CD4-positive, CD25-positive, alpha-beta regulatory T cell (primary cell): ENCODE measurements around the gene LRMDA. TPM values are rescaled to one million over a fixed set of nuclear protein-coding genes. Genes with fewer than 3 reads are reported as not detected.

ENCODE experiments used
- ATAC-seq, 2 donors: fragments of 150-1000 bp; cut with Tn5 transposase; one replicate each; pipeline ENCODE4 v1.10.0; 2021; ENCODE audit warnings: low read depth in 2 of 2, moderate number of reproducible peaks in 2 of 2, moderate library complexity in 1 of 2
- DNase-seq, 3 donors: peaks; one replicate each; pipeline versions ENCODE4 v3.0.0 to v3.0.0-alpha.2; 2012 to 2022; ENCODE audit warnings: mixed read lengths in 1 of 3
- H3K27ac ChIP-seq: one replicate; pipeline ENCODE4 v1.7.0; 2013; ENCODE audit warnings: mild to moderate bottlenecking, low read length; ENCODE audit not compliant: insufficient read depth, poor library complexity, severe bottlenecking
- H3K27me3 ChIP-seq: one replicate; pipeline ENCODE4 v1.7.0; 2013; ENCODE audit warnings: low read length; ENCODE audit not compliant: control insufficient read depth, insufficient read depth
- H3K36me3 ChIP-seq: one replicate; pipeline ENCODE4 v1.7.0; 2013; ENCODE audit warnings: mild to moderate bottlenecking, low read length, moderate library complexity; ENCODE audit not compliant: control insufficient read depth, insufficient read depth
- H3K4me1 ChIP-seq: 2 replicates; pipeline ENCODE4 v1.7.0; 2013; ENCODE audit warnings: mild to moderate bottlenecking, low read length; ENCODE audit not compliant: insufficient read depth, control insufficient read depth, poor library complexity, severe bottlenecking
- H3K4me3 ChIP-seq: one replicate; pipeline ENCODE4 v1.7.0; 2013; ENCODE audit warnings: low read depth, mild to moderate bottlenecking, low read length, moderate library complexity
- H3K9me3 ChIP-seq, 2 experiments: 1 replicate in 1 of 2; 2 replicates in 1 of 2; pipeline ENCODE4 v1.7.0; 2013; ENCODE audit warnings: low read length in 2 of 2, mild to moderate bottlenecking in 1 of 2, moderate library complexity in 1 of 2; ENCODE audit not compliant: control insufficient read depth in 2 of 2
- H3K27ac Mint-ChIP-seq, 3 donors: one replicate each; pipeline ENCODE4 v1.8.0; 2020 to 2022; ENCODE audit warnings: mild to moderate bottlenecking in 3 of 3, mixed read lengths in 3 of 3, moderate library complexity in 2 of 3
- H3K27me3 Mint-ChIP-seq: one replicate; pipeline ENCODE4 v1.8.0; 2022; ENCODE audit warnings: mild to moderate bottlenecking, mixed read lengths
- H3K36me3 Mint-ChIP-seq: one replicate; pipeline ENCODE4 v1.8.0; 2020; ENCODE audit warnings: mixed read lengths
- H3K4me1 Mint-ChIP-seq, 4 donors: one replicate each; pipeline ENCODE4 v1.8.0; 2020 to 2022; ENCODE audit warnings: mixed read lengths in 4 of 4, mild to moderate bottlenecking in 1 of 4
- H3K4me3 Mint-ChIP-seq, 4 donors: one replicate each; pipeline ENCODE4 v1.8.0; 2020 to 2022; ENCODE audit warnings: mild to moderate bottlenecking in 4 of 4, mixed read lengths in 4 of 4, moderate library complexity in 3 of 4
- H3K9me3 Mint-ChIP-seq, 7 donors: one replicate each; pipeline ENCODE4 v1.8.0; 2020 to 2022; ENCODE audit warnings: mixed read lengths in 7 of 7, mild to moderate bottlenecking in 3 of 7, moderate library complexity in 2 of 7
- polyA plus RNA-seq, 4 donors: library from polyadenylated mRNA; unstranded; fragments of 300-500 nt; fragmentation: Illumina TruSeq; gene quantifications; one replicate each; pipeline ENCODE4 v1.2.3, GENCODE V29; 2021
- total RNA-seq: library from RNA; stranded (reverse); gene quantifications from one replicate; pipeline ENCODE4 v1.2.3, GENCODE V29; 2022

Gene LRMDA
- total and polyA plus RNA-seq, 5 donors from 2014 or later: 0.10 TPM; not detected in 4

- ATAC-seq: no peak
- DNase-seq: no peak
- no peaks in the 10 kb centered on the region for H3K27me3 Mint-ChIP-seq
- H3K9me3 Mint-ChIP-seq: peaks cover 2 to 42% (median 5%) of the 10 kb centered on the region in 7 donors
- Histone ChIP-seq H3K27ac (no peak overlapping the region), H3K36me3 (no peaks in the 10 kb centered on the region), H3K27me3 (no peaks in the 10 kb centered on the region), H3K4me3 (no peak overlapping the region), H3K4me1 (no peaks in the 10 kb centered on the region), H3K9me3 (no peaks in the 10 kb centered on the region)
- H3K36me3 Mint-ChIP-seq: no peaks in the 10 kb centered on the region
- H3K4me3 Mint-ChIP-seq: no peak overlapping the region
- H3K4me1 Mint-ChIP-seq: no peaks in the 10 kb centered on the region
- no peak overlapping the region for H3K27ac Mint-ChIP-seq
These were observed 1061.5 kb downstream of the LRMDA start for GRCh38 chr10:76492678-76493472.

GRCh38 chr10:76497666-76498065 is 1066.2 kb downstream of the LRMDA start:
- no peak overlapping the region for H3K4me3 Mint-ChIP-seq
- ATAC-seq: no peak

GRCh38 chr10:76504823-76505222 is 1073.4 kb downstream of the LRMDA start:
- no peak for DNase-seq
- no peaks in the 10 kb centered on the region for H3K27me3 ChIP-seq
- H3K36me3 ChIP-seq: no peaks in the 10 kb centered on the region
- ATAC-seq: no peak
- H3K27ac ChIP-seq: no peak overlapping the region
- H3K4me3 Mint-ChIP-seq: no peak overlapping the region
- H3K4me3 ChIP-seq: no peak overlapping the region
- H3K27me3 Mint-ChIP-seq: no peaks in the 10 kb centered on the region
- no peaks in the 10 kb centered on the region for H3K4me1 ChIP-seq
- no peak overlapping the region for H3K27ac Mint-ChIP-seq
- H3K9me3 Mint-ChIP-seq: peaks cover 2 to 37% (median 8%) of the 10 kb centered on the region in 7 donors
- H3K36me3 Mint-ChIP-seq: no peaks in the 10 kb centered on the region
- peaks cover 0 to 15% of the 10 kb centered on the region in 2 experiments for H3K9me3 ChIP-seq
- no peaks in the 10 kb centered on the region for H3K4me1 Mint-ChIP-seq

More at GRCh38 chr10:76497666-76498065, 1066.2 kb downstream of the LRMDA start:
- no peaks in the 10 kb centered on the region for H3K4me1 Mint-ChIP-seq
- no peaks in the 10 kb centered on the region for H3K27me3 Mint-ChIP-seq
- Histone ChIP-seq H3K4me3 (no peak overlapping the region), H3K27ac (no peak overlapping the region), H3K4me1 (no peaks in the 10 kb centered on the region), H3K36me3 (no peaks in the 10 kb centered on the region), H3K9me3 (no peaks in the 10 kb centered on the region), H3K27me3 (no peaks in the 10 kb centered on the region)
- peaks cover 2 to 15% (median 4%) of the 10 kb centered on the region in 7 donors for H3K9me3 Mint-ChIP-seq
- DNase-seq: no peak
- no peak overlapping the region for H3K27ac Mint-ChIP-seq
- no peaks in the 10 kb centered on the region for H3K36me3 Mint-ChIP-seq

GRCh38 chr10:76509446-76509845 is 1078.0 kb downstream of the LRMDA start:
- Mint-ChIP-seq H3K9me3 (peaks cover 2 to 29% (median 7%) of the 10 kb centered on the region in 7 donors), H3K4me1 (no peaks in the 10 kb centered on the region), H3K27me3 (no peaks in the 10 kb centered on the region), H3K27ac (no peak overlapping the region), H3K36me3 (no peaks in the 10 kb centered on the region), H3K4me3 (no peak overlapping the region)
- no peak overlapping the region for H3K27ac ChIP-seq
- no peaks in the 10 kb centered on the region for H3K27me3 ChIP-seq
- H3K36me3 ChIP-seq: no peaks in the 10 kb centered on the region
- H3K4me3 ChIP-seq: no peak overlapping the region
- H3K4me1 ChIP-seq: no peaks in the 10 kb centered on the region
- ATAC-seq: no peak
- peaks cover 0 to 15% of the 10 kb centered on the region in 2 experiments for H3K9me3 ChIP-seq
- no peak for DNase-seq

- H3K27me3 Mint-ChIP-seq: no peaks in the 10 kb centered on the region
These were observed 1082.9 kb downstream of the LRMDA start for GRCh38 chr10:76514321-76514720.

GRCh38 chr10:76514869-76515268 is 1083.4 kb downstream of the LRMDA start:
- ATAC-seq (no peak), DNase-seq (no peak)
- Mint-ChIP-seq H3K9me3 (peaks cover 0 to 5% (median 3%) of the 10 kb centered on the region in 7 donors), H3K27me3 (no peaks in the 10 kb centered on the region), H3K4me3 (no peak overlapping the region), H3K36me3 (no peaks in the 10 kb centered on the region), H3K4me1 (no peaks in the 10 kb centered on the region), H3K27ac (no peak overlapping the region)
- H3K4me3 ChIP-seq: no peak overlapping the region
- H3K36me3 ChIP-seq: no peaks in the 10 kb centered on the region
- no peak overlapping the region for H3K27ac ChIP-seq
- H3K9me3 ChIP-seq: no peaks in the 10 kb centered on the region
- H3K4me1 ChIP-seq: no peaks in the 10 kb centered on the region
- no peaks in the 10 kb centered on the region for H3K27me3 ChIP-seq

More at GRCh38 chr10:76514321-76514720, 1082.9 kb downstream of the LRMDA start:
- H3K36me3 ChIP-seq: no peaks in the 10 kb centered on the region
- H3K27me3 ChIP-seq: no peaks in the 10 kb centered on the region
- no peaks in the 10 kb centered on the region for H3K9me3 ChIP-seq
- no peak overlapping the region for H3K27ac ChIP-seq
- no peak overlapping the region for H3K4me3 Mint-ChIP-seq
- DNase-seq: no peak
- no peaks in the 10 kb centered on the region for H3K4me1 ChIP-seq
- ATAC-seq: no peak
- H3K27ac Mint-ChIP-seq: no peak overlapping the region
- peaks cover 0 to 5% (median 3%) of the 10 kb centered on the region in 7 donors for H3K9me3 Mint-ChIP-seq
- no peak overlapping the region for H3K4me3 ChIP-seq
- no peaks in the 10 kb centered on the region for H3K4me1 Mint-ChIP-seq
- no peaks in the 10 kb centered on the region for H3K36me3 Mint-ChIP-seq

GRCh38 chr10:76522547-76522946 is 1091.1 kb downstream of the LRMDA start:
- Histone ChIP-seq H3K27me3 (no peaks in the 10 kb centered on the region), H3K9me3 (no peaks in the 10 kb centered on the region), H3K27ac (no peak overlapping the region), H3K4me3 (no peak overlapping the region), H3K36me3 (no peaks in the 10 kb centered on the region), H3K4me1 (no peaks in the 10 kb centered on the region)
- peaks cover 0 to 5% (median 2%) of the 10 kb centered on the region in 7 donors for H3K9me3 Mint-ChIP-seq
- H3K4me1 Mint-ChIP-seq: no peaks in the 10 kb centered on the region
- no peak overlapping the region for H3K4me3 Mint-ChIP-seq
- peaks cover 5% of the 10 kb centered on the region for H3K27me3 Mint-ChIP-seq
- ATAC-seq (no peak), DNase-seq (no peak)
- H3K27ac Mint-ChIP-seq: no peak overlapping the region
- H3K36me3 Mint-ChIP-seq: no peaks in the 10 kb centered on the region

- Mint-ChIP-seq H3K27ac (no peak overlapping the region), H3K9me3 (peaks cover 0 to 5% (median 2%) of the 10 kb centered on the region in 7 donors), H3K4me3 (no peak overlapping the region), H3K4me1 (no peaks in the 10 kb centered on the region), H3K36me3 (no peaks in the 10 kb centered on the region), H3K27me3 (peaks cover 5% of the 10 kb centered on the region)
- Histone ChIP-seq H3K27ac (no peak overlapping the region), H3K9me3 (no peaks in the 10 kb centered on the region), H3K36me3 (no peaks in the 10 kb centered on the region), H3K4me3 (no peak overlapping the region), H3K27me3 (no peaks in the 10 kb centered on the region), H3K4me1 (no peaks in the 10 kb centered on the region)
- ATAC-seq (no peak), DNase-seq (no peak)
These were observed 1091.8 kb downstream of the LRMDA start for GRCh38 chr10:76523246-76523645.
